Sigmoid colon (tissue), 7 donors: Measurements from ENCODE around the gene GTF3C2. TPM values are rescaled to one million over a fixed set of nuclear protein-coding genes. Genes with fewer than 3 reads are reported as not detected.

Source experiments
- DNase-seq: peaks from one replicate; pipeline ENCODE4 v3.0.0-alpha.2; 2019
- H3K27ac ChIP-seq, 4 donors: fragments of 200-600 bp; sonication (generic); one replicate each; pipeline ENCODE4 v1.5.1; 2016 to 2019; ENCODE audit warnings: mild to moderate bottlenecking in 1 of 4
- H3K27me3 ChIP-seq, 3 donors: fragments of 200-600 bp; sonication (generic); one replicate each; pipeline ENCODE4 v1.5.1; 2019; ENCODE audit warnings: mild to moderate bottlenecking in 1 of 3
- H3K36me3 ChIP-seq, 4 donors: fragments of 200-600 bp; sonication (generic); one replicate each; pipeline ENCODE4 v1.5.1; 2016 to 2019
- H3K4me1 ChIP-seq, 4 donors: fragments of 200-600 bp; sonication (generic); one replicate each; pipeline ENCODE4 v1.5.1; 2017 to 2019
- H3K4me3 ChIP-seq, 4 donors: fragments of 200-600 bp; sonication (generic); one replicate each; pipeline ENCODE4 v1.5.1; 2017 to 2019; ENCODE audit warnings: mild to moderate bottlenecking in 2 of 4, moderate library complexity in 1 of 4
- H3K9me3 ChIP-seq, 4 donors: fragments of 200-600 bp in 3 of 4; sonication (generic) in 3 of 4; one replicate each; pipeline versions ENCODE4 v1.5.1 to v1.6.1; 2013 to 2019
- CTCF ChIP-seq, 4 experiments: fragments of 450-650 bp in 3 of 4; fragments of 200-600 bp in 1 of 4; IDR thresholded peaks; one replicate each; pipeline ENCODE4 v1.5.1; 2016 to 2019; ENCODE audit warnings: antibody characterized with exemption in 4 of 4, mild to moderate bottlenecking in 3 of 4, moderate library complexity in 2 of 4
- EP300 ChIP-seq, 4 donors: sonication (generic); formaldehyde crosslinking; IDR thresholded peaks; one replicate each; pipeline ENCODE4 v1.6.1; 2017; ENCODE audit warnings: antibody characterized with exemption in 4 of 4
- POLR2A ChIP-seq, 2 donors: fragments of 450-650 bp; IDR thresholded peaks; one replicate each; pipeline ENCODE4 v1.6.1; 2016; ENCODE audit warnings: antibody characterized with exemption in 2 of 2, mild to moderate bottlenecking in 2 of 2, moderate library complexity in 2 of 2
- POLR2AphosphoS5 ChIP-seq, 4 donors: sonication (generic); formaldehyde crosslinking; IDR thresholded peaks; one replicate each; pipeline ENCODE4 v1.6.1; 2017; ENCODE audit warnings: antibody characterized with exemption in 4 of 4
- WGBS, 2 donors: extraction: QIAGEN DNeasy Blood & Tissue Kit; methylation state at CpG; one replicate each; pipeline ENCODE4 v1.1.7; 2013; 5-methylcytosine and 5-hydroxymethylcytosine counted together
- intact Hi-C: fragments of 100-400 bp; cut with DNase I; formaldehyde crosslinking; loops from one replicate; pipeline ENCODE4 v1.15.1; 2023
- polyA plus RNA-seq, 3 donors: library from polyadenylated mRNA; stranded (reverse); fragments of 200-250 nt; gene quantifications; one replicate each; pipeline ENCODE4 v1.2.3, GENCODE V29; 2013
- total RNA-seq, 4 donors: library from RNA; depleted of rRNA; stranded (reverse); fragments of >200 nt; gene quantifications; one replicate each; pipeline ENCODE4 v1.1.0, GENCODE V29; 2016
- donor health status: healthy with polysubstance abuse.
- donor health status: Bipolar disorder and iron deficiency.
- donor health status: healthy.

The GTF3C2 gene
- total and polyA plus RNA-seq, 7 donors: 23.3 to 46.5 (median 29.3) TPM

- Histone ChIP-seq H3K36me3 (peaks cover under 1 to 11% (median 4%) of the 10 kb centered on the region in 4 donors), H3K27ac (no peak overlapping the region), H3K4me1 (peaks cover 0 to 14% (median 6%) of the 10 kb centered on the region in 4 donors), H3K27me3 (no peaks in the 10 kb centered on the region), H3K4me3 (no peak overlapping the region), H3K9me3 (no peaks in the 10 kb centered on the region)
- intact Hi-C loops: no loop called here
- 74 to 82% methylated on average over 12 of the region's 12 CpGs for WGBS, 2 donors
- no peak for TF ChIP-seq POLR2AphosphoS5 (IDR thresholded peaks at IDR 0.05)
- no peak for DNase-seq
Measured at GRCh38 chr2:27316655-27317412, 39.7 kb downstream of the GTF3C2 start.

GRCh38 chr2:27315122-27315521 is 41.4 kb downstream of the GTF3C2 start:
- 87 to 89% methylated on average over 8 of the region's 8 CpGs for WGBS, 2 donors
- Histone ChIP-seq H3K4me3 (no peak overlapping the region), H3K27ac (no peak overlapping the region), H3K36me3 (peaks cover 4 to 16% (median 8%) of the 10 kb centered on the region in 4 donors), H3K4me1 (no peaks in the 10 kb centered on the region), H3K9me3 (no peaks in the 10 kb centered on the region), H3K27me3 (no peaks in the 10 kb centered on the region)
- intact Hi-C loops: no loop called here
- DNase-seq: no peak
- TF ChIP-seq CTCF (IDR thresholded peaks at IDR 0.05) (no peak), EP300 (IDR thresholded peaks at IDR 0.05) (no peak), POLR2A (IDR thresholded peaks at IDR 0.05) (no peak), POLR2AphosphoS5 (IDR thresholded peaks at IDR 0.05) (no peak)

- peaks cover 4 to 20% (median 10%) of the 10 kb centered on the region in 4 donors for H3K36me3 ChIP-seq
- H3K4me1 ChIP-seq: no peaks in the 10 kb centered on the region
- H3K27ac ChIP-seq: no peak overlapping the region
- H3K27me3 ChIP-seq: no peaks in the 10 kb centered on the region
- no peak overlapping the region for H3K4me3 ChIP-seq
- TF ChIP-seq POLR2AphosphoS5 (IDR thresholded peaks at IDR 0.05) (no peak), POLR2A (IDR thresholded peaks at IDR 0.05) (no peak), CTCF (IDR thresholded peaks at IDR 0.05) (no peak), EP300 (IDR thresholded peaks at IDR 0.05) (no peak)
- WGBS, 2 donors: 93% methylated on average over 9 of the region's 9 CpGs
- H3K9me3 ChIP-seq: no peaks in the 10 kb centered on the region
- intact Hi-C loops: no loop called here
- no peak for DNase-seq
Measured at GRCh38 chr2:27314709-27315108, 41.9 kb downstream of the GTF3C2 start.

DNA sequence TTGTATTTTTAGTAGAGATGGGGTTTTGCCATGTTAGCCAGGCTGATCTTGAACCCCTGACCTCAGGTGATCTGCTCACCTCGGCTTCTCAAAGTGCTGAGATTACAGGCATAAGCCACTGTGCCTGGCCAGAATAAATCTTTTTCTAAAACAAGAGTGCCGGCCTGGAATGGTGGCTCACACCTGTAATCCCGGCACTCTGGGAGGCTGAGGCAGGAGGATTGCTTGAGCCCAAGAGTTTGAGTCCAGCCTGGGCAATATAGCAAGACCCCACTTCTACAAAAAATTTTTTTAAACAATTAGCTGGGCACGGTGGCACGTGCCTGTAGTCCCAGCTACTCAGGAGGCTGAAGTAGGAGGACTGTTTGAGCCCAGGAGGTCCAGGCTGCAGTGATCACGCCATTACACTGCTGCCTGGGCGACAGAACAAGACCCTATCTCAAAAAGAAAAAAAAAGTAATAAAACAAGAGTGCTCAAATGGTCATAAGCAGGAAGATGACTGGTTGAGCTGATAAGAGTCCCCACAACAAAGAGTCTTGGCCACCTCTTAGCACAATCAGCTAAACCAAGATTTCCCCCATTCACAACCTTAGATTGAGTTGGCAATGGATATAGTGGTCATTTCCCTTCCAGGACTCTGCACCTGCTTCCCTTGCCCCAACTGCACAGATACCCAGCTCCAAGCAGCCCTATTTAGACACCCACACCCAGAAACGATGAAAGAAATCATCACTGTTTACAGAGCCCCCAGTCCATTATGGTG is 42.5 kb downstream of the GTF3C2 start:
- Histone ChIP-seq H3K36me3 (peaks cover 4 to 25% (median 12%) of the 10 kb centered on the region in 4 donors), H3K27ac (no peak overlapping the region), H3K4me3 (no peak overlapping the region), H3K27me3 (peaks cover 0 to 6% (median 0%) of the 10 kb centered on the region in 3 donors), H3K4me1 (no peaks in the 10 kb centered on the region), H3K9me3 (no peaks in the 10 kb centered on the region)
- TF ChIP-seq CTCF (IDR thresholded peaks at IDR 0.05) (no peak), POLR2A (IDR thresholded peaks at IDR 0.05) (no peak), EP300 (IDR thresholded peaks at IDR 0.05) (no peak), POLR2AphosphoS5 (IDR thresholded peaks at IDR 0.05) (no peak)
- 93 to 94% methylated on average over 8 of the region's 8 CpGs for WGBS, 2 donors
- intact Hi-C loops: no loop called here
- no peak for DNase-seq

DNA sequence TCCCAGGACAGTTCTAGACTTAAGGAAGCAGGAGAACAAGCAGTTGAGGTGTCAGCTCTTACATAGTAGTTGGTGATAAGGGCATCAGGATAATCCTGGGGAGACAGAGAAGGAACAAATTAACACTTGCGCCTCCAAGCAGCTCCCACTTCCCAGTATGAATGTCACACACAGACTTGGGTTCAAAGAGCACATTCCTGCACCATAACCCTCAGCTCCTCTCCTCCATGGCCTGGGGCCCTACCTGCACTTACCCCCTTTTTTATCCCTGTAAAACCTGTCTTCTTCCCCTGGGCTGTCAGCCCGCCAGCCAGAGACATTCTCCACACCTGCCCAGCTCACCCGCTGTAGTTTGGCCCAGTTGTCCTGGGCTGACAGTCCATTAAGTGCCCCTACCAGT is 44.4 kb downstream of the GTF3C2 start:
- WGBS, 2 donors: 94 to 98% methylated on average over 3 of the region's 3 CpGs
- Histone ChIP-seq H3K4me3 (no peak overlapping the region), H3K27me3 (peaks cover 14 to 25% (median 19%) of the 10 kb centered on the region in 3 donors), H3K4me1 (peaks cover 0 to 14% (median 12%) of the 10 kb centered on the region in 4 donors), H3K9me3 (no peaks in the 10 kb centered on the region), H3K36me3 (peaks cover 4 to 25% (median 12%) of the 10 kb centered on the region in 4 donors), H3K27ac (no peak overlapping the region)
- intact Hi-C loops: no loop called here
- TF ChIP-seq EP300 (IDR thresholded peaks at IDR 0.05) (no peak), POLR2A (IDR thresholded peaks at IDR 0.05) (no peak), CTCF (IDR thresholded peaks at IDR 0.05) (no peak), POLR2AphosphoS5 (IDR thresholded peaks at IDR 0.05) (no peak)
- DNase-seq: no peak
